Large intestine (tissue), 3 donors: ENCODE measurements around the gene POLL. TPM values are rescaled to one million over a fixed set of nuclear protein-coding genes. Genes with fewer than 3 reads are reported as not detected.
A peak's percentile ranks its signal among the peaks of the same experiment; 100 is the strongest.

Experiments
- DNase-seq, 2 donors: peaks; one replicate each; pipeline versions ENCODE4 v3.0.0 to v3.0.0-alpha.2; 2013
- H3K27ac ChIP-seq: one replicate; pipeline ENCODE4 v1.5.1; 2013; ENCODE audit warnings: low read length
- H3K27me3 ChIP-seq: 2 replicates; pipeline ENCODE4 v1.6.1; 2013; ENCODE audit warnings: low read length; ENCODE audit not compliant: control insufficient read depth, insufficient read depth
- H3K36me3 ChIP-seq: 2 replicates; pipeline ENCODE4 v1.6.1; 2013; ENCODE audit warnings: low read length; ENCODE audit not compliant: control insufficient read depth, insufficient read depth
- H3K4me1 ChIP-seq: one replicate; pipeline ENCODE4 v1.6.1; 2013; ENCODE audit warnings: low read length; ENCODE audit not compliant: control insufficient read depth, insufficient read depth
- H3K4me3 ChIP-seq: one replicate; pipeline ENCODE4 v1.5.1; 2013; ENCODE audit warnings: low read length
- H3K9me3 ChIP-seq: one replicate; pipeline ENCODE4 v1.6.1; 2013; ENCODE audit warnings: mild to moderate bottlenecking, low read depth, low read length, moderate library complexity; ENCODE audit not compliant: control insufficient read depth
- WGBS: methylation state at CpG from one replicate; pipeline ENCODE4 v1.1.5; 2013; ENCODE audit warnings: low lambda C conversion rate; ENCODE audit not compliant: insufficient coverage; 5-methylcytosine and 5-hydroxymethylcytosine counted together
- polyA plus RNA-seq: library from polyadenylated mRNA; unstranded; fragments of 120-200 nt; gene quantifications from one replicate; pipeline ENCODE4 v1.2.1, GENCODE V29; 2013

POLL gene
- polyA plus RNA-seq, 1 donor, result 31.4 TPM

GRCh38 chr10:101572785-101573184 is 15.3 kb downstream of the POLL start:
- no peak overlapping the region for H3K27ac ChIP-seq
- peaks cover 31% of the 10 kb centered on the region for H3K27me3 ChIP-seq
- H3K4me1 ChIP-seq, result peaks cover 17% of the 10 kb centered on the region
- no peak for DNase-seq
- H3K9me3 ChIP-seq, result peaks cover 4% of the 10 kb centered on the region
- no peak overlapping the region for H3K4me3 ChIP-seq
- H3K36me3 ChIP-seq, result peaks cover 8% of the 10 kb centered on the region
- no CpG with 5 or more reads among the region's 2 CpGs for WGBS

GRCh38 chr10:101572126-101572525 is 15.9 kb downstream of the POLL start:
- H3K4me3 ChIP-seq, result no peak overlapping the region
- WGBS, result 90% methylated on average over 2 of the region's 7 CpGs
- peaks cover 4% of the 10 kb centered on the region for H3K9me3 ChIP-seq
- H3K27me3 ChIP-seq, result peaks cover 37% of the 10 kb centered on the region
- DNase-seq, result no peak
- H3K36me3 ChIP-seq, result peaks cover 2% of the 10 kb centered on the region
- peaks cover 17% of the 10 kb centered on the region for H3K4me1 ChIP-seq
- H3K27ac ChIP-seq, result no peak overlapping the region

- H3K36me3 ChIP-seq, result no peaks in the 10 kb centered on the region
- no CpG with 5 or more reads among the region's 8 CpGs for WGBS
- peaks cover 17% of the 10 kb centered on the region for H3K4me1 ChIP-seq
Measured at GRCh38 chr10:101571271-101571925, 16.7 kb downstream of the POLL start.

GRCh38 chr10:101570428-101571270 is 17.4 kb downstream of the POLL start:
- no CpG with 5 or more reads among the region's 37 CpGs for WGBS
- peak overlapping the region; percentile 61 for H3K4me3 ChIP-seq
- H3K27ac ChIP-seq, result no peak overlapping the region
- peaks cover 17% of the 10 kb centered on the region for H3K4me1 ChIP-seq
- peaks cover 52% of the 10 kb centered on the region for H3K27me3 ChIP-seq
- DNase-seq, result no peak
- peaks cover 4% of the 10 kb centered on the region for H3K9me3 ChIP-seq
- no peaks in the 10 kb centered on the region for H3K36me3 ChIP-seq

More at GRCh38 chr10:101571271-101571925, 16.7 kb downstream of the POLL start:
- peaks cover 44% of the 10 kb centered on the region for H3K27me3 ChIP-seq
- no peak for DNase-seq
- no peak overlapping the region for H3K4me3 ChIP-seq
- H3K27ac ChIP-seq, result no peak overlapping the region
- peaks cover 4% of the 10 kb centered on the region for H3K9me3 ChIP-seq

GRCh38 chr10:101569622-101570427 is 18.2 kb downstream of the POLL start:
- 20% methylated on average over 1 of the region's 56 CpGs for WGBS
- H3K9me3 ChIP-seq, result peaks cover 4% of the 10 kb centered on the region
- no peak overlapping the region for H3K27ac ChIP-seq
- no peaks in the 10 kb centered on the region for H3K36me3 ChIP-seq
- peak overlapping the region; percentile 61 for H3K4me3 ChIP-seq
- DNase-seq, result peak; percentile 64 to 70
- H3K27me3 ChIP-seq, result peaks cover 60% of the 10 kb centered on the region
- peaks cover 17% of the 10 kb centered on the region for H3K4me1 ChIP-seq

- no peaks in the 10 kb centered on the region for H3K36me3 ChIP-seq
- H3K27me3 ChIP-seq, result peaks cover 66% of the 10 kb centered on the region
- WGBS, result 0% methylated on average over 3 of the region's 11 CpGs
- peak overlapping the region; percentile 61 for H3K4me3 ChIP-seq
- peaks cover 17% of the 10 kb centered on the region for H3K4me1 ChIP-seq
- H3K9me3 ChIP-seq, result peaks cover 4% of the 10 kb centered on the region
- no peak overlapping the region for H3K27ac ChIP-seq
- DNase-seq, result no peak
Measured at GRCh38 chr10:101569323-101569621, 18.8 kb downstream of the POLL start.

GRCh38 chr10:101568054-101568745 is 19.9 kb downstream of the POLL start:
- Histone ChIP-seq H3K9me3 (peaks cover 4% of the 10 kb centered on the region), H3K4me1 (peaks cover 17% of the 10 kb centered on the region), H3K36me3 (no peaks in the 10 kb centered on the region), H3K27ac (no peak overlapping the region), H3K4me3 (no peak overlapping the region), H3K27me3 (peaks cover 70% of the 10 kb centered on the region)
- WGBS, result no CpG with 5 or more reads among the region's 17 CpGs
- no peak for DNase-seq

- DNase-seq, result no peak
- H3K4me1 ChIP-seq, result peaks cover 17% of the 10 kb centered on the region
- no peak overlapping the region for H3K4me3 ChIP-seq
- no peaks in the 10 kb centered on the region for H3K36me3 ChIP-seq
- H3K27ac ChIP-seq, result no peak overlapping the region
- peaks cover 76% of the 10 kb centered on the region for H3K27me3 ChIP-seq
- no peaks in the 10 kb centered on the region for H3K9me3 ChIP-seq
- WGBS, result no CpG with 5 or more reads among the region's 7 CpGs
Measured at GRCh38 chr10:101567165-101568006, 20.7 kb downstream of the POLL start.

GRCh38 chr10:101566333-101567164 is 21.5 kb downstream of the POLL start:
- WGBS, result 20% methylated on average over 1 of the region's 59 CpGs
- no peak overlapping the region for H3K4me3 ChIP-seq
- peaks cover 17% of the 10 kb centered on the region for H3K4me1 ChIP-seq
- DNase-seq, result peak in 1 of 2 donors; percentile 22
- H3K9me3 ChIP-seq, result no peaks in the 10 kb centered on the region
- H3K36me3 ChIP-seq, result no peaks in the 10 kb centered on the region
- H3K27me3 ChIP-seq, result peaks cover 79% of the 10 kb centered on the region
- no peak overlapping the region for H3K27ac ChIP-seq
